Epithelial cell of esophagus (primary cell): Measurements from ENCODE around the gene HPSE2.

Source experiments
- DNase-seq: peaks from one replicate; pipeline ENCODE4 v3.0.0; 2010; ENCODE audit warnings: low read depth
- H3K4me3 ChIP-seq: 2 replicates; pipeline ENCODE4 v1.5.1; 2011; ENCODE audit warnings: mild to moderate bottlenecking, low read length, control low read depth
- TF ChIP-seq, protein P1 (sequence below): IDR thresholded peaks from 2 replicates; pipeline ENCODE4 v1.5.1; 2011; ENCODE audit warnings: low read depth, mild to moderate bottlenecking, low read length, control low read depth, inconsistent platforms; ENCODE audit not compliant: insufficient read depth; ENCODE audit errors: missing control alignments

HPSE2 gene

DNA sequence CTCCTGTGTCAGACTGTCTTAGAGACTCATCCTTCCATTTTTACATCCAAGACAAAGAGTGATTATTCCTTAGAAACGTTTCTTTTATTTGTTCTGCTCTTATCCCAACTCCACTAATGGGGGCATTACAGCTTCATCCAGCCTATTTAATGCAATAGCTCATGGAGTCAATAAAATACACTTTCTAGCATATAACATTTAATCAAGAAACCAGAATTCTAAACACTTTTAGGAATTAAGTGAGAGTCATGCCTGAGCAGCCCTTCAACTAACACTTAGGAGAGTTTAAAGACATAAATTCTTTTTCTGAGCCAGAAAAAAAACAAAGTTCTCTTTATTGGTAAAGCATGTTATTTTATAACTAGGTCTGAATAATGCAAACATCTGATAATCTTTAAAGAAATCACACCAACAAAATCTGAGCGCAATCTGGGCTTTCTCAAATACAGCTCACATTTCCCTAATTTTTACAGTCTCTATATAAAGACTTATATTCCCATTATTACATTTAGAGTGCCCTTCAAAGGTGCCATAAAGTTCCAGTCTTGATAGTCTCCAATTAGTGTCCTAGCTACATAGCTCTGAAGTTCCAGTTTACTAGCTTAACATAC is 427.3 kb downstream of the HPSE2 start:
- TF ChIP-seq, protein P1, sequence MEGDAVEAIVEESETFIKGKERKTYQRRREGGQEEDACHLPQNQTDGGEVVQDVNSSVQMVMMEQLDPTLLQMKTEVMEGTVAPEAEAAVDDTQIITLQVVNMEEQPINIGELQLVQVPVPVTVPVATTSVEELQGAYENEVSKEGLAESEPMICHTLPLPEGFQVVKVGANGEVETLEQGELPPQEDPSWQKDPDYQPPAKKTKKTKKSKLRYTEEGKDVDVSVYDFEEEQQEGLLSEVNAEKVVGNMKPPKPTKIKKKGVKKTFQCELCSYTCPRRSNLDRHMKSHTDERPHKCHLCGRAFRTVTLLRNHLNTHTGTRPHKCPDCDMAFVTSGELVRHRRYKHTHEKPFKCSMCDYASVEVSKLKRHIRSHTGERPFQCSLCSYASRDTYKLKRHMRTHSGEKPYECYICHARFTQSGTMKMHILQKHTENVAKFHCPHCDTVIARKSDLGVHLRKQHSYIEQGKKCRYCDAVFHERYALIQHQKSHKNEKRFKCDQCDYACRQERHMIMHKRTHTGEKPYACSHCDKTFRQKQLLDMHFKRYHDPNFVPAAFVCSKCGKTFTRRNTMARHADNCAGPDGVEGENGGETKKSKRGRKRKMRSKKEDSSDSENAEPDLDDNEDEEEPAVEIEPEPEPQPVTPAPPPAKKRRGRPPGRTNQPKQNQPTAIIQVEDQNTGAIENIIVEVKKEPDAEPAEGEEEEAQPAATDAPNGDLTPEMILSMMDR = no peak
- no peak overlapping the region for H3K4me3 ChIP-seq
- DNase-seq = no peak

DNA sequence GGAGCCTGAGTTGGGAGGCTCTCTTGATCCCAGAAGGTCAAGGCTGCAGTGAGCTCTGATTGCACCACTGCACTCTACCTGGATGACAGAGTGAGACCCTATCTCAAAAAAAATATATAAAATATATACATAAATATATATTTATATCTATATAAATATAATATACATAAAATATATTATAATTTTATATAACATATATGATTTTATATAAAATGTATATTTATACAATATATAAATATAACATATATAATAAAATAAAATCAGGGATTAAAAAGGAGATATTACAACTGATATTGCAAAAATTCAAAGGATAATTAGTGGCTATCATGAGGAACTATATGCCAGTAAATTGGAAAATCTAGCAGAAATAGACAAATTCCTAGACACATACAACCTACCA is 435.4 kb downstream of the HPSE2 start:
- no peak for DNase-seq
- no peak overlapping the region for H3K4me3 ChIP-seq
- TF ChIP-seq, protein P1 = no peak

DNA sequence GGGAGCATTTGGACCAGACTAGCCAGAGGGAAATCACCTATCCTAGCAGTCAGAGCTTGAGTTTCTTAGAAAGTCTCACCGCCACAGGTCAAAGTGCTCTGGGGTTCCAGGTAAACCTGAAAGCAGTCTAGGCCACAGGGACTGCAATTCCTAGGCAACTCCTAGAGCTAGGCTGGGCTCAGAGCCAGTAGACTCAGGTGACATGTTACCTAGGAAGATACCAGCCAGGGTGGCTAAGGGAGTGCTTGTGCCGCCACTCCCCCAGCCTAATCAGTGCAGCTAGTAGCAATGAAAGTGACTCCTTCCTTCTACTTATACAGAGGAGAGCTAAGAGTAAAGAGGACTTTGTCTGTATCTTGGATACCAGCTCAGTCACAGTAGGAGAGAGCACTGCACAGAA is 440.2 kb downstream of the HPSE2 start:
- DNase-seq = no peak
- TF ChIP-seq, protein P1 = no peak
- H3K4me3 ChIP-seq = no peak overlapping the region

DNA sequence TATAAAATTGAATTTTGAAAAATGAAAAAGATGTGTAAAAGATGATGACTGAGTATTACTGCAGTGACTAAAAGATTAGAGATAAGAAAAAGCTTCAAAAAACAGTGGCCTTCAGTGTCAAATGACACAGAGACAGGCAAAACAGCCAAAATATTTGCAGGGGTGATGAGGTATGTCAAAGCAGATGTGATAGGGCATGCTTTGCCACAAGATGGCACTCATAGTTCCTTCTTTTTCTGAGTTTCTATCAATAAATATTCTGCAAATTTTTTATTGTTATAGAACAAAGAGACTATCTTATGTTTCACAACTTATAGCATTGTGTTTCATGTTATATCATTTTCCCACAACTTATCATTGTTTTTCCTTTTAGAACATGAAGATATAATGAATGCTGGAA is 444.8 kb downstream of the HPSE2 start:
- no peak overlapping the region for H3K4me3 ChIP-seq
- peak; percentile 27 for DNase-seq
- TF ChIP-seq, protein P1 = peak; percentile 42

DNA sequence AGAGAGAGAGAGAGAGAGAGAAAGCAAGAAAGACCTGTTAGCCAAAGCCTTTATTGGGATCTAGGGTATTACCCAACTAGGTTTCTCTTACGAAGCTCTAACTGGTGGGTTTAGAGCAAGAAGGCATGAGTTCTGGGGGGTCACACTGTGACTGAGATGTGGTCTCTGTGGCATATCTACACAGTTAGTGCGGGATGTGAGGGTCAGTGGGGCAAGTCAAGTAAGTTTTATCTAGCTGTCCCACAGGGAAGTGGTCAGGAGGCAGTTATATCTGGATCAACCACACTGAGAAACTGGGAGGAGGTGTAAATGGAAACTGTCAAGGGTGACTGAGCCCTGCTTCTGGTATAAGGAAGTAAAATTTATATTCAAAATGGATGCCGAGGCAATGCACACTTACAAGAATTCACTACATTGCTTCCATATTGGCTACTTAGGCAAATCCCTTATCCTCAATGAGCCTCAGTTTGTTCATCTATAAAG is 457.3 kb downstream of the HPSE2 start:
- TF ChIP-seq, protein P1 = no peak
- no peak overlapping the region for H3K4me3 ChIP-seq
- DNase-seq = no peak

DNA sequence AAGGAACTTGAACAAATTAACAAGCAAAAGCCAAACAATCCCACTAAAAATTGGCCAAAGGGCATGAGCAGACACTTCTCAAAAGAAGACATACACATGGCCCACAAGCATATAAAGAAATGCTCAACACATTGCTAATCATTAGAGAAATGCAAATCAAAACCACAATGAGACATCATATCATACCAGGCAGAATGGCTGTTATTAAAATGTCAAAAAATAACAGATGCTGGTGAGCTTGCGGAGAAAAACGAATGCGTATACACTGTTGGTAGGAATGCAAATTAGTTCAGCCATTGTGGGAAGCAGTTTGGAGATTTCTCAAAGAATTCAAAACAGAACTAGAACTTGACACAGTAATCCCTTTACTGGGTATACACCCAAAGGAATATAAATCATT is 477.2 kb downstream of the HPSE2 start:
- no peak for DNase-seq
- H3K4me3 ChIP-seq = no peak overlapping the region
- TF ChIP-seq, protein P1 = no peak

DNA sequence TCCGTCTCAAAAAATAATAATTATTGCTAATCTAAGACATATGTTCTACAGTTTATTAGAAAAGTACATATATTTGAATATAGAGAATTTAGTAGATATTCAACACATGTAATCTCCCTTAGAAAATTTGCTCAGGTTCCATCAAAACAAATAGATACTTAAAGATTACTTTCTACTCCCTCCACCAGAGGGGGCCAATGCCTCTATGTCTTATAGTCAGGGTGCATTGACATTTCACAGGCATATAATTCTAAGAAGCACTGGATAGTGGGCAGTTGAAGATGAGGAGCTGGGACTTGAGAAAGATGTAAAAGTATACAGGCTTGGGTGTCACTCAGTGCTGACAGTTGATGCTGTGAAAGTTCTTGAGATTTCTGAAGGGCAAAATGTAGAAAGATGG is 487.4 kb downstream of the HPSE2 start:
- no peak overlapping the region for H3K4me3 ChIP-seq
- peak; percentile 49 for DNase-seq
- TF ChIP-seq, protein P1 = peak; percentile 47
